ENCODE data around the gene PCSK5. TPM values are rescaled to one million over a fixed set of nuclear protein-coding genes. Genes with fewer than 3 reads are reported as not detected.

PCSK5 gene
- total RNA-seq, 1 donor from 2014 or later, result 3.4 TPM

GRCh38 chr9:76188905-76189304 is 298.4 kb downstream of the PCSK5 start:
- no peak for DNase-seq
- intact Hi-C loops (cut with DNase I), result no loop called here
- ATAC-seq (ENCODE audit: poor library complexity), result no peak

- DNase-seq, result no peak
- ATAC-seq (ENCODE audit: poor library complexity), result no peak
- intact Hi-C loops (cut with DNase I), result no loop called here
Measured at GRCh38 chr9:76191493-76191892, 301.0 kb downstream of the PCSK5 start.

GRCh38 chr9:76192013-76192412 is 301.5 kb downstream of the PCSK5 start:
- intact Hi-C loops (cut with DNase I), result no loop called here
- ATAC-seq (ENCODE audit: poor library complexity) (no peak), DNase-seq (no peak)

- DNase-seq, result no peak
- intact Hi-C loops (cut with DNase I), result no loop called here
- ATAC-seq (ENCODE audit: poor library complexity), result no peak
Measured at GRCh38 chr9:76194896-76195295, 304.4 kb downstream of the PCSK5 start.

GRCh38 chr9:76198336-76198735 is 307.9 kb downstream of the PCSK5 start:
- ATAC-seq (ENCODE audit: poor library complexity) (peak; percentile 62), DNase-seq (peak; percentile 57)
- intact Hi-C loops (cut with DNase I), result no loop called here

GRCh38 chr9:76200315-76200714 is 309.8 kb downstream of the PCSK5 start:
- ATAC-seq (ENCODE audit: poor library complexity) (no peak), DNase-seq (no peak)
- intact Hi-C loops (cut with DNase I), result no loop called here

GRCh38 chr9:76200745-76201144 is 310.3 kb downstream of the PCSK5 start:
- intact Hi-C loops (cut with DNase I), result no loop called here
- no peak for DNase-seq
- no peak for ATAC-seq (ENCODE audit: poor library complexity)

GRCh38 chr9:76203373-76203772 is 312.9 kb downstream of the PCSK5 start:
- DNase-seq (peak; percentile 49), ATAC-seq (ENCODE audit: poor library complexity) (no peak)
- intact Hi-C loops (cut with DNase I), result no loop called here

- no peak for ATAC-seq (ENCODE audit: poor library complexity)
- DNase-seq, result no peak
- intact Hi-C loops (cut with DNase I), result no loop called here
Measured at GRCh38 chr9:76206821-76207220, 316.3 kb downstream of the PCSK5 start.

GRCh38 chr9:76213751-76214150 is 323.3 kb downstream of the PCSK5 start:
- DNase-seq, result no peak
- no peak for ATAC-seq (ENCODE audit: poor library complexity)

GRCh38 chr9:76215066-76215465 is 324.6 kb downstream of the PCSK5 start:
- intact Hi-C loops (cut with DNase I), result loop anchor here (10.0 kb wide), 1 partner anchor 90 kb away; no protein-coding TSS in a partner anchor
- ATAC-seq (ENCODE audit: poor library complexity), result no peak

More at GRCh38 chr9:76213751-76214150, 323.3 kb downstream of the PCSK5 start:
- intact Hi-C loops (cut with DNase I), result loop anchor here (10.0 kb wide), 1 partner anchor 91 kb away; no protein-coding TSS in a partner anchor

GRCh38 chr9:76216161-76216649 is 325.7 kb downstream of the PCSK5 start:
- ATAC-seq (ENCODE audit: poor library complexity) (no peak), DNase-seq (no peak)
- intact Hi-C loops (cut with DNase I), result loop anchor here (10.0 kb wide), 1 partner anchor 89 kb away; no protein-coding TSS in a partner anchor

More at GRCh38 chr9:76215066-76215465, 324.6 kb downstream of the PCSK5 start:
- DNase-seq, result no peak

- intact Hi-C loops (cut with DNase I), result loop anchor here (10.0 kb wide), 1 partner anchor 86 kb away; no protein-coding TSS in a partner anchor
- ATAC-seq (ENCODE audit: poor library complexity) (no peak), DNase-seq (no peak)
Measured at GRCh38 chr9:76218117-76218885, 327.8 kb downstream of the PCSK5 start.

- intact Hi-C loops (cut with DNase I), result loop anchor here (10.0 kb wide), 1 partner anchor 86 kb away; no protein-coding TSS in a partner anchor
- ATAC-seq (ENCODE audit: poor library complexity) (no peak), DNase-seq (no peak)
Measured at GRCh38 chr9:76218886-76219445, 328.5 kb downstream of the PCSK5 start.

- ATAC-seq (ENCODE audit: poor library complexity), result peak; percentile 56
- intact Hi-C loops (cut with DNase I), result loop anchor here (10.0 kb wide), 1 partner anchor 85 kb away; no protein-coding TSS in a partner anchor
- DNase-seq, result no peak
Measured at GRCh38 chr9:76219560-76220151, 329.2 kb downstream of the PCSK5 start.

- intact Hi-C loops (cut with DNase I), result no loop called here
- DNase-seq, result no peak
- ATAC-seq (ENCODE audit: poor library complexity), result no peak
Measured at GRCh38 chr9:76221423-76221822, 330.9 kb downstream of the PCSK5 start.

GRCh38 chr9:76223749-76224340 is 333.4 kb downstream of the PCSK5 start:
- intact Hi-C loops (cut with DNase I), result no loop called here
- ATAC-seq (ENCODE audit: poor library complexity), result peak; percentile 24
- DNase-seq, result no peak

GRCh38 chr9:76227156-76227555 is 336.7 kb downstream of the PCSK5 start:
- DNase-seq (no peak), ATAC-seq (ENCODE audit: poor library complexity) (peak; percentile 80)
- intact Hi-C loops (cut with DNase I), result no loop called here

- intact Hi-C loops (cut with DNase I), result no loop called here
- ATAC-seq (ENCODE audit: poor library complexity) (no peak), DNase-seq (no peak)
Measured at GRCh38 chr9:76231001-76231400, 340.5 kb downstream of the PCSK5 start.

All from Right ventricle myocardium superior (tissue), 1 donor.